Chondrocyte (in vitro differentiated cells): ENCODE measurements around the gene TENM3. TPM values are rescaled to one million over a fixed set of nuclear protein-coding genes. Genes with fewer than 3 reads are reported as not detected.

Source experiments
- DNase-seq: peaks from one replicate; pipeline ENCODE4 v3.0.0; 2021; ENCODE audit warnings: mixed read lengths, low spot score
- H3K27ac Mint-ChIP-seq: one replicate; pipeline ENCODE4 v1.8.0; 2021; ENCODE audit warnings: mild to moderate bottlenecking, moderate library complexity, mixed read lengths; ENCODE audit not compliant: unreplicated experiment
- H3K27me3 Mint-ChIP-seq: 2 replicates; pipeline ENCODE4 v1.8.0; 2021; ENCODE audit warnings: low read depth, mixed read lengths
- H3K36me3 Mint-ChIP-seq: 2 replicates; pipeline ENCODE4 v1.8.0; 2021; ENCODE audit warnings: low read depth, mixed read lengths
- H3K4me1 Mint-ChIP-seq: 2 replicates; pipeline ENCODE4 v1.8.0; 2021; ENCODE audit warnings: low read depth, mild to moderate bottlenecking, mixed read lengths
- H3K4me3 Mint-ChIP-seq: one replicate; pipeline ENCODE4 v1.8.0; 2021; ENCODE audit warnings: mild to moderate bottlenecking, moderate library complexity, mixed read lengths; ENCODE audit not compliant: unreplicated experiment
- H3K9me3 Mint-ChIP-seq: 2 replicates; pipeline ENCODE4 v1.8.0; 2021; ENCODE audit warnings: low read depth, mixed read lengths
- total RNA-seq: library from RNA; stranded (reverse); gene quantifications from 3 replicates; pipeline ENCODE4 v1.2.1, GENCODE V29; 2021
- TF ChIP-seq, protein P1 (sequence below): fragments of 200-600 bp; sonication (generic); IDR thresholded peaks from 2 replicates; pipeline ENCODE4 v1.5.0; 2021; ENCODE audit warnings: antibody characterized with exemption, mild to moderate bottlenecking, moderate library complexity

Gene TENM3
- total RNA-seq, 1 donor from 2014 or later: 87.6 TPM

DNA sequence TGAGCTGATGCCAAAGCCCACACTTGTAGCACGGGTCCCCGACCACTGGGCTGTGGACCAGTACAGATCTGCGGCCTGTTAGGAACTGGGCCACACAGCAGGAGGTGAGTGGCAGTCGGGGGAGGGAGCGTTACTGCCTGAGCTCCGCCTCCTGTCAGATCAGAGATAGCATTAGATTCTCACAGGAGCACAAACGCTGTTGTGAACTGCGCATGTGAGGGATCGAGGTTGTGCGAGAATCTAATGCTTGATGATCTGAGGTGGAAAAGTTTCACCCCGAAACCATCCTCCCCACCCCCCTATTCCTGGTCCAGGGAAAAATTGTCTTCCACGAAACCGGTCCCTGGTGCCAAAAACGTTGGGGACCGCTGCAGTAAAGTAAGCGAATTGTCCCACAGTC is 382.0 kb downstream of the TENM3 start:
- Mint-ChIP-seq H3K36me3 (peaks cover 3% of the 10 kb centered on the region), H3K4me1 (peaks cover 1% of the 10 kb centered on the region), H3K27ac (no peak overlapping the region), H3K9me3 (no peaks in the 10 kb centered on the region), H3K27me3 (no peaks in the 10 kb centered on the region), H3K4me3 (no peak overlapping the region)
- TF ChIP-seq, protein P1, sequence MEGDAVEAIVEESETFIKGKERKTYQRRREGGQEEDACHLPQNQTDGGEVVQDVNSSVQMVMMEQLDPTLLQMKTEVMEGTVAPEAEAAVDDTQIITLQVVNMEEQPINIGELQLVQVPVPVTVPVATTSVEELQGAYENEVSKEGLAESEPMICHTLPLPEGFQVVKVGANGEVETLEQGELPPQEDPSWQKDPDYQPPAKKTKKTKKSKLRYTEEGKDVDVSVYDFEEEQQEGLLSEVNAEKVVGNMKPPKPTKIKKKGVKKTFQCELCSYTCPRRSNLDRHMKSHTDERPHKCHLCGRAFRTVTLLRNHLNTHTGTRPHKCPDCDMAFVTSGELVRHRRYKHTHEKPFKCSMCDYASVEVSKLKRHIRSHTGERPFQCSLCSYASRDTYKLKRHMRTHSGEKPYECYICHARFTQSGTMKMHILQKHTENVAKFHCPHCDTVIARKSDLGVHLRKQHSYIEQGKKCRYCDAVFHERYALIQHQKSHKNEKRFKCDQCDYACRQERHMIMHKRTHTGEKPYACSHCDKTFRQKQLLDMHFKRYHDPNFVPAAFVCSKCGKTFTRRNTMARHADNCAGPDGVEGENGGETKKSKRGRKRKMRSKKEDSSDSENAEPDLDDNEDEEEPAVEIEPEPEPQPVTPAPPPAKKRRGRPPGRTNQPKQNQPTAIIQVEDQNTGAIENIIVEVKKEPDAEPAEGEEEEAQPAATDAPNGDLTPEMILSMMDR: no peak
- DNase-seq: no peak

DNA sequence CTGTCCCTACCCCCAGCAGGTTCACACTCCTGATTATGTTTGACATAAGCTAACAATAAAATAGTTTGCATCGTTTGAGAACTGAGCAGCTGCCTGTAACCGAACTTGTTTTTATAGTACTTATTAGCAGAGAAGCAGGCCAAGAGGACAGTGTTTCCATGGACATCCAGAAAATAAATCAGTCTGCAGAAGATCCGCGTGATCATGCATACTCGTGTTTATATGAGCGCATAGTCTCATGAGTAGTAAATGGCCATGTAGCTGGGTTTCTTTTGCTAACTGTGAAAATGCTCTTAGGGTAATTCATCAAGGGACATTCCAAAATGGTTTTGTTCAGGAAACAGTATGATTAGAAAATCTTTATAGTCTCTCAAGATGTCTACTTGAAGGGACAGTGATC is 384.8 kb downstream of the TENM3 start:
- no peaks in the 10 kb centered on the region for H3K27me3 Mint-ChIP-seq
- no peaks in the 10 kb centered on the region for H3K9me3 Mint-ChIP-seq
- TF ChIP-seq, protein P1: no peak
- H3K4me1 Mint-ChIP-seq: no peaks in the 10 kb centered on the region
- DNase-seq: no peak
- peaks cover 3% of the 10 kb centered on the region for H3K36me3 Mint-ChIP-seq
- no peak overlapping the region for H3K27ac Mint-ChIP-seq
- no peak overlapping the region for H3K4me3 Mint-ChIP-seq

DNA sequence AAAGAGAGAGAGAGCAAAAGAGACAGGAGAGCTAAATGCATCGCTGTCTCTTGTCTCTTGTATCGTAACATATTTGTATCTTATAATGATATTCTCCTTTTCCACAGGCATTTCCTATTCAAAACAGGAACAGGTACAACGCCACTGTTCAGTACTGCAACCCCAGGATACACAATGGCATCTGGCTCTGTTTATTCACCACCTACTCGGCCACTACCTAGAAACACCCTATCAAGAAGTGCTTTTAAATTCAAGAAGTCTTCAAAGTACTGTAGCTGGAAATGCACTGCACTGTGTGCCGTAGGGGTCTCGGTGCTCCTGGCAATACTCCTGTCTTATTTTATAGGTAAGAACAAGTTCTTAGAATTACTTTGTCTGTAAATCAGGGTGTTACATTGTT is 385.3 kb downstream of the TENM3 start:
- TF ChIP-seq, protein P1: no peak
- H3K27me3 Mint-ChIP-seq: no peaks in the 10 kb centered on the region
- no peak overlapping the region for H3K4me3 Mint-ChIP-seq
- DNase-seq: no peak
- no peak overlapping the region for H3K27ac Mint-ChIP-seq
- no peaks in the 10 kb centered on the region for H3K4me1 Mint-ChIP-seq
- H3K36me3 Mint-ChIP-seq: peaks cover 8% of the 10 kb centered on the region
- no peaks in the 10 kb centered on the region for H3K9me3 Mint-ChIP-seq

DNA sequence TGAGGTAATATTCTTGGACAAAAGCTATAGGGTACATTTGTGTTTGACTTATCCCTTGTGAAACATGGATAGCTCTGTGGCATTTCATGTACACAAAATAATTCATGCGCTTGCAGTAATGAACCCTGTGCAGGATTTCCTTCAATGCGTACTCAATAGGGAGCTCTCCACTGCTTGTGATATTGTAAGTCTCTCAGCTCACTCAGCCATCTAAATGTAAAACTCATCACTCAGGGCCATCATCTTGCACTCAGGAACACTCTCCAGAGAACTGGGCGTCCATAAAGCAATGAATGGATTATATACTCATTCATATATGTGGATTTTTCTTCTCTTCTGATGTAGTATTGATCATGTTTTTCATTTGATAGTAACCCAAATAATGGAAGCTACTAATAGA is 385.9 kb downstream of the TENM3 start:
- DNase-seq: no peak
- Mint-ChIP-seq H3K4me3 (no peak overlapping the region), H3K27ac (no peak overlapping the region), H3K9me3 (no peaks in the 10 kb centered on the region), H3K4me1 (no peaks in the 10 kb centered on the region), H3K36me3 (peaks cover 7% of the 10 kb centered on the region), H3K27me3 (no peaks in the 10 kb centered on the region)
- TF ChIP-seq, protein P1: no peak

DNA sequence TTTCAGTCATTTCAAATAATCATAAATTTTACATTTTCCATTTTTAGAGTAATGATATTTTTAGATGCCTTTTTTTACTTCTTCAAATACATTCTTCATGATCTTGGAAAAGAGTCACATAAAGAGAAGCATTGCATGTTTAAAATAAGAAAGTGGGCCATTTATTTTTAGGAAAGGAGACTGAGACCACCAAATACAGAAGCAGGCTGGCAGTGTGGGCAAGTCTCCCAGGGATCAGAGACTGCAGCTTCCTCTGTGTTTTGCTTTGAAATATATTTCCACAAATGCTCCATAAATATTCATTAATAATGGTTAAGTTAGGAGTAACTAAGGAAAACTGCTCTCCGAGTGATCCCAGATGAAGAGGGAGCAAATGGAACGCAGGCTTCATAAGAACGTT is 397.3 kb downstream of the TENM3 start:
- H3K4me3 Mint-ChIP-seq: no peak overlapping the region
- TF ChIP-seq, protein P1: no peak
- H3K4me1 Mint-ChIP-seq: peaks cover 39% of the 10 kb centered on the region
- H3K36me3 Mint-ChIP-seq: peaks cover 6% of the 10 kb centered on the region
- H3K9me3 Mint-ChIP-seq: peaks cover 6% of the 10 kb centered on the region
- DNase-seq: no peak
- H3K27ac Mint-ChIP-seq: no peak overlapping the region
- no peaks in the 10 kb centered on the region for H3K27me3 Mint-ChIP-seq
